NCI-H2196 (cell line): ENCODE data around the gene OR4C6.

Source experiments
- DNase-seq: peaks from one replicate; lab custom pipeline; 2025; ENCODE audit not compliant: unreplicated experiment; lab: John Stamatoyannopoulos, UW

OR4C6 gene

DNA sequence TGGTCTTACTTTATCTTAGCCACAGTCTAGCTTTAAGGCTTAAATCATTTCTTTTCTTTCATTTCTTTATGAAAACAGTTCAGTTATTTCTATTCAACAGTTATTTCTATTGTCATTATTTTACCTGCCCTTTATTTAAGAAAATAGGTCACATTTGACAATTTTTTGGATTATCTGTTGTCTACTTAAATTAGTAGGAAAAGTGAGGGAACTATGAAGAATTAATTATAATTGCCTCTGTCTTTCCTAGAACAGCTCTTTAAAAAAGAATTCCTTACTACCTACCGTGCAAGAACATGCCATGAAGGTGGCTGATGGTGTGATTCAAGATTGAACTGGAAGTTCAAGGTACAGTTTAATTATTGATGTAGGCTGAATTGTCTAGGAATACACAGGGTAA is at the start of gene OR4C6:
Gene OR4C6 (plus strand): TSS at position 301 of the 400 bp plus-strand sequence. CDS start 2,966 bp downstream, outside the sequence.
- DNase-seq, result no peak

DNA sequence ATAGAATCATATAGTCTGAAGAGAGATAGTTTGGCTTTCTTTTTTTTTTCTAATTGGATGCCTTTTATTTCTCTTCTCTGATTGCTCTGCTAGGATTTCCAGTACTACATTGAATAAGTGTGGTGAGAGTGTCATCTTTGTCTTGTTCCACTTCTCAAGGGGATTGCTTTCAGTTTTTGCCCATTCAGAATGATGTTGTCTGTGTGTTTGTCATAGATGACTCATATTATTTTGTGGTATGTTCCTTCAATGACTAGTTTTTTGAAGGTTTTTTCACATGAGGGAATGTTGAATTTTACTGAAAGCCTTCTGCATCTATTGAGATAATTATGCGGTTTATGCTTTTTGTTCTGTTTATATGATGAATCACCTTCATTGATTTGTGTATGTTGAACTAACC is 37.5 kb upstream of the OR4C6 start:
- DNase-seq, result no peak

DNA sequence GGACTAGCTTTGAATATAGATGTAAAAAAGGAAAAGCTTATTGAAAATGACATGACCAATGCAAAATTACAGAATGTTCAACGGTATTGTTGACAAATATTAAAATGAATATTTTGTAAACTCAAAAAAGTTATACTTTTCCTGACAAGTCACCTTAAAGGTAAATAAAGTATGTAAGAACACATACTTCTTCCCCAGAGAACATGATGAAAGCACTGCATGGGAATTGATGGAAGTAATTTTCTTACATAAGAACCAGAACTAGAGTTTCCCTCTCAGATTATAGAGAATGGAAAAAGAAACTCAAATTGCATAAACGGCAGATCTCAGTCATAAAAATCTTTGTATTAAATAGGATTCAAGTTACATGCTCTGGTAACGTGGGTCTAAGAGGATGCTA is 27.2 kb upstream of the OR4C6 start, which contains the start of gene OR4P4:
Gene OR4P4 (plus strand): TSS at position 301 of the 400 bp plus-strand sequence.
- DNase-seq, result no peak

DNA sequence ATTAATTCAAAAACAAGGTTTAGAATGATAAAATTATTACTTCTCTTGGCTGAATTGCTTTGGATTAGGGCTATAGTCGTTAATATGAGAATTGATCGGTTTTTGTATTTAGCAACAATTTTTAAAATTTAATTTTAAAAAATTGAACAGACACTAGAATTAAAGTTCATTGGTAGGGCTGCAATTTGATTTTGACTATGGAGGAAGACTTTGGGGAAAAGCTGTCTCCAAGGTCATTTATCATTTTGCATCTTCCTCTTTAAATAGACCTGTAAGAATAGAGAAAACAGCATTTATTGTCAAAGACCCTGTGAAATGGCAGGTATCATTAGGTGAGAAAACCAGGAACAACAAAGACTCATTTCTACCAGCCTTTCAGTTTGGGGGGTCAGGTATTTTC is 14.0 kb upstream of the OR4C6 start, which contains the start of gene OR4S2:
Gene OR4S2 (plus strand): TSS at position 301 of the 400 bp plus-strand sequence. CDS start 2,577 bp downstream, outside the sequence.
- DNase-seq, result no peak

DNA sequence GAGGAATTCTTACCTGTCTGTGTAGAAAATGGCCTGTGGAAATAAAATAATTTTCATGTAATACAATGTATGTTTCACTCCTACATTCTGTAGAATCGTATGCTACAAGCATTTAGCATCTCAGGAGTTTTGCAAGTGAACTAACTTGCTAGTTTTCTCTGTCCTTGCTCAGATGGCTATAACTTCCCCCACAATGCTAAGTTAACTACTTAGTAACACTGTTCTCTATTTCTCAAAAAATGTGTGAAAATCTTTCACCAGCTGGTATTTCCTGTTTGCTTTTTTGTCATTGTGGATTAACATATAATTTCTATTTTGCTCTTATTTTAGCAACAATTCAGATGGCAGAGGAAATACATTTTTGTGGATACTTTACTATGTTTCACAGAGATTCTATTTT is 9.4 kb upstream of the OR4C6 start:
- no peak for DNase-seq

DNA sequence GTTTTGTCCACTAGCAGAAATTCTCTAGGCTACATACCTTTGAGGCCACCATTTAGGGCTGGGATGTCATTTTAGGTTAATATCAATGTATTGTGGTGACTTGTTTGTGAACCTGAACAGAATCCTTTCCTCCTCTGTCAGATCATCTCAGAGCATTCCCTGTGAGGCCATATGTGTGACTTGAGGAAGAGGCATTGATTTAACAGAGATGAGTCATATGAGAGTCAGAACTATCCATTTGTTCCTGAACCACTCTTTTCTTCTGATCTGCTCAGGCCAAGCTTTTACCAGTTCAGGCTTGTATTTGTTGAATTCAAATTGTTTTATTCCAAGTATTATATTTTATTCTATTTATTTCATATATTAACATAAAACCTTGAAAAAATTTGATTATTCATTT is 6.9 kb upstream of the OR4C6 start:
- DNase-seq, result no peak

DNA sequence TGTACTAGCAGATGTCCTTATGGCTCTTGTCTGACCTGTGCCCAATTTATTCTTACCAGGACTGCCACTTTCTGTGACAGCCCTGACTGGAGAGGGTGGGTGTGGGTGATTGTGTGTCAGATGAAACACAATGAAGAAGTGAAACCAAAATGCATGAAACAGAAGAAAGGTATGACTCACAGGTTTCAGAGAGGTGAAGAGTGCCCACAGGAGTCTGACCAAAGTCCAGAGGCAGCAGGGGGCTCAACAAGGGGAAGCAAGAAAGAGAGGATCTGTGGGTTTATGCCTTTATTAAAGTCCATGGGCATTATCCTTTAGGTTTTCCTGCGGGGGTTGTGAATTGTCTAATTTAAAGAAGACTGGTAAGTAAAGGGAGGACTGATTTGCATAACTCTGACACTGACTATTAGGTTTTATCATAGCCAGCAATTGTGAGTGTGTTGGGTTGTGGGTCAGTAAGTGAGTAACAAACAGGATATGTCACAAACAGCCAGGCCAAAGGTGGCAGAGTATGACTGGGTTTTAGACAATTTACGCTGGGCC is 3.9 kb upstream of the OR4C6 start:
- no peak for DNase-seq

DNA sequence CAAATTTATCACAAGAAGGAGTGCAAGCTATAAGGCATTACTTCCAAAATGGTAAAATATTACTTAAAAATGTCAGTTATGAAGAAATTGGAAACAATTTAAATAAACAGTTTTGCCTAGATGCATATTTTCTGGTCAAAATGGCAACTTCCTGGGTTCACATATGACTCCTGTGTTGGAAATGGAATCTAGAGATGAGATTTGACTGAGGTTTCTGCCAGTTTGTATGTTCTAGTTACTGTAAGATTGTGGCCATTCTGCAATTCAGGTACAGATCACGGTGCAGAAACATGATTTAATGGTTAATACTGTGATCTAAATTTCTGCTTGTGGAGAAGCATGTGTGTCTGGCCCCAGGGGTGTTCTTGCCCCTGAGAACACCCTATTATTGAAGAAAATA is 3.4 kb upstream of the OR4C6 start:
- DNase-seq, result no peak

DNA sequence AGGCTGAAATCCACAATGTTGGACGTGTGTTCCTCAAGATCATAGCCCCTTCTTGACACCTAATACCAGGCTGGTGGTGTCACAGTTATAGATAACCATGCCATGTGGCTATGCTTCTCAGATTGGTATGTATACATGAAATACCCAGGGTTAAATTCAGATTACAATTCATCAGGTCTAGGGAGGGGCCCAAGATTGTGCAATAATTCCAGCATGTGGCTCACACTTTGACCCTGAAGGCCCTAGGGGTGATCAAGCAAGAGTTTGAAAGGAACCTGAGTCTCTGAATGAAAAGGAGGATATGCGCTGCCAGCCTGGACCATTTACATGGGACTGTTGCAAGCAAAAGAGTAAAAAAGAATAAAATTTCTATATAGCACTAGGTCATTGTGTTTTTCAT is 7.4 kb downstream of the OR4C6 start:
- no peak for DNase-seq

DNA sequence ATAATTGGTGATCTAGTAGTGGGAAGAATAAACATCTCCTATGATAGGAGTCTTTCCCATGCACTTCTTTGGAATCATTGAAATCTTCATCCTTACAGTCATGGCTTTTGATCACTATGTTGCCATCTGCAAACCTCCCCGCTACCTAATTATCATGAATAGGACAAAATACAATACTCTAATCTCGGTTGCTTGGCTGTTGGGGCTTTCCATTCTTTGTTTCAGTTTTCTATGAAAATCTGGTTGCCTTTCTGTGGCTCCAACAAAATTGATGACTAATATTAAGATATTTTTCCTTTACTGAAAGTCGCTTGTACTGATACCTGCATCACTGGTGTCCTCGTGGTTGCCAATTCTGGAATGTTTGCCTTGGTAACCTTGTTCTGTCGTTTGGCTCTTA is 11.9 kb downstream of the OR4C6 start:
- DNase-seq, result no peak

DNA sequence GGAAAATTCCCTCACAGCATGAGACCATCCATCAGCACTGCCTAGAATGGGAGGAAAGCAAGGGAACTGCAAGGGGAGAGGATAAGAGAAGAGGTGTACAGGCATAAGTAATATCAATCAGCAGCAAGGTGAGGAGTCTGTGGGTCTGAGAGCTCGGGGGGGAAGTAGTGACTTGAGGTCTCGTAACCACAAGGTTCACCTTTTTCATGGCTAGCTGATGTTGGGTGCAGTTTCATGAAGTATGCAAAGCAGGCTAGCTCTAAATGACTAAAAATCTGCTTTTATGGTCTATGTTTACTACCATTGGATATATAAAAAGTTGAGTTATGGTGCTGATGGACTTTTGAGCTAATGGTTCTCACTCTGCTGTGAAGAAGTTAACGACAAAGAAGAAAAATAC is 35.8 kb downstream of the OR4C6 start:
- no peak for DNase-seq

DNA sequence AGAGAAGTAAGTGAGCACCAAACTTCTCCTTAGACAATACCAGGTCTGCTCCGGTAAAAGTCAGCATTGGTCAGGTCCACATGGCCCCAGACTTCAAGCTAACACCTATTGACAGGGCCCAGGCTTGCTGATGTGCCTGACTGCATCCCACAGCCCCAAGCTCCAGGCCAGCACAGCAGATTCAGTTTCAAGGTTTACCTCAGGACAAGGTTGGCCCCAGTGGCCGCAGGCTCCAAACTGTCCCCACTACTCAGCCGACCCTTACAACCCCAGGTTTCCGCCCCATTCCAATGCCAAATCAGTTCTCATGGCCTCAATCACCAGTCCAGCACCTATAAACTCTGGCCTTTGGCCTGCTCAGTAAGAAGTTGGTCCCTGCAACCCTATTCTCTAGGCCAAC is 39.4 kb downstream of the OR4C6 start:
- no peak for DNase-seq

DNA sequence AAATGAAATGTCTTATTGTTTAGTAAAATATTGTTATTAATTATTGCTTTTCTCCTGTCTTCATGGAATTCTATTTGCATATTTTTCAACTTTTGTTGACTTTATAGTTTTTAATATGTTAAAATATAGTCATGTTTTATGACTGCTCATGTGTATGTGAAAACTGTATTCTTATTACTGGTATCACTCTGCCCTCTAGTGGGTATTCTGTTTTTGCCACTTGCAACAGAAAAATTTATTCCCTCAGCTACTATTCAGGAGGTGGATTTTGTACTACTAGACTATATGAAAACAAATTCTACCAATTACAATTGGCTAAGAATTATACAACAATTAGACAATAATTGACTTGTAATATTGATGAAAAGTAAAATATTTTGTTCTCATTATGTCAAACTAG is 45.0 kb downstream of the OR4C6 start:
- peak; percentile 31 for DNase-seq

DNA sequence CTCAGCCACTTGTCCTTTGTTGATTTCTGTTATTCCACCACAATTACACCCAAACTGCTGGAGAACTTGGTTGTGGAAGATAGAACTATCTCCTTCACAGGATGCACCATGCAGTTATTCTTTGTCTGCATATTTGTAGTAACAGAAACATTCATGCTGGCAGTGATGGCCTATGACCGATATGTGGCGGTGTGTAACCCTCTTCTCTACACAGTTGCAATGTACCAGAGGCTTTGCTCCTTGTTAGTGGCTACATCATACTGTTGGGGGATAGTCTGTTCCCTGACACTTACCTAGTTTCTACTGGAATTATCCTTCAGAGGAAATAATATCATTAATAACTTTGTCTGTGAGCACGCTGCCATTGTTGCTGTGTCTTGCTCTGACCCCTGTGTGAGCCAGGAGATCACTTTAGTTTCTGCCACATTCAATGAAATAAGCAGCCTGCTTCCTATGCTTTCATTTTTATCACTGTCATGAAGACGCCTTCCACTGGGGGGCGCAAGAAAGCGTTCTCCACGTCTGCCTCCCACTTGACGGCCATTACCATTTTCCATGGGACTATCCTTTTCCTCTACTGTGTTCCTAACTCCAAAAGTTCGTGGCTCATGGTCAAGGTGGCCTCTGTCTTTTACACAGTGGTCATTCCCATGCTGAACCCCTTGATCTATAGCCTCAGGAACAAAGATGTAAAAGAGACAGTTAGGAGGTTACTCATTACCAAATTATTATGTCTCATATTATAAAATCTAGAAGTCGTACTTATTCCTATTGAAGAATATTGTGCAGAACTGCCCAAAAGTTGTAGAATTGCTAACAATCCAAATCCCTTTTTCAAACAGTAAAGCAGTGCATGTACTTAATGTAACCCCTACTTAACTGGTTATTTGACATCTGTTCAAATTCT is 53.2 kb downstream of the OR4C6 start:
- peak; percentile 2 for DNase-seq
